Neuron (in vitro differentiated cells): ENCODE measurements around the gene GMPPA.

Source experiments
- H2AFZ ChIP-seq: one replicate; pipeline ENCODE4 v1.6.1; 2013; ENCODE audit warnings: low read depth, mild to moderate bottlenecking, inconsistent platforms, low read length, moderate library complexity
- H3K27me3 ChIP-seq: one replicate; pipeline ENCODE4 v1.6.1; 2013; ENCODE audit warnings: low read length; ENCODE audit not compliant: insufficient read depth
- H3K36me3 ChIP-seq: one replicate; pipeline ENCODE4 v1.6.1; 2013; ENCODE audit warnings: low read length; ENCODE audit not compliant: insufficient read depth
- H3K4me1 ChIP-seq: one replicate; pipeline ENCODE4 v1.6.1; 2013; ENCODE audit warnings: low read length; ENCODE audit not compliant: insufficient read depth
- H3K4me3 ChIP-seq: 2 replicates; pipeline ENCODE4 v1.5.1; 2013; ENCODE audit warnings: mild to moderate bottlenecking, low read length, moderate library complexity
- H3K9me3 ChIP-seq: one replicate; pipeline ENCODE4 v1.6.1; 2013; ENCODE audit warnings: low read length

The GMPPA gene

GRCh38 chr2:219516888-219517287 lies 18.2 kb downstream of the GMPPA start:
- H3K4me1 ChIP-seq, result peaks cover 37% of the 10 kb centered on the region

GRCh38 chr2:219517954-219518778 lies 19.5 kb downstream of the GMPPA start:
- H3K27me3 ChIP-seq, result peaks cover 72% of the 10 kb centered on the region
- H3K4me3 ChIP-seq, result no peak overlapping the region
- H3K4me1 ChIP-seq, result peaks cover 37% of the 10 kb centered on the region
- no peaks in the 10 kb centered on the region for H3K36me3 ChIP-seq
- H2AFZ ChIP-seq, result no peak overlapping the region
- H3K9me3 ChIP-seq, result no peaks in the 10 kb centered on the region

More at GRCh38 chr2:219516888-219517287, 18.2 kb downstream of the GMPPA start:
- no peak overlapping the region for H2AFZ ChIP-seq
- H3K9me3 ChIP-seq, result no peaks in the 10 kb centered on the region
- no peak overlapping the region for H3K4me3 ChIP-seq
- peaks cover 82% of the 10 kb centered on the region for H3K27me3 ChIP-seq
- no peaks in the 10 kb centered on the region for H3K36me3 ChIP-seq

- no peaks in the 10 kb centered on the region for H3K36me3 ChIP-seq
- H3K9me3 ChIP-seq, result no peaks in the 10 kb centered on the region
- H3K27me3 ChIP-seq, result peaks cover 70% of the 10 kb centered on the region
- H2AFZ ChIP-seq, result no peak overlapping the region
- H3K4me3 ChIP-seq, result no peak overlapping the region
- peaks cover 26% of the 10 kb centered on the region for H3K4me1 ChIP-seq
These were observed 20.8 kb downstream of the GMPPA start for GRCh38 chr2:219519526-219519916.

GRCh38 chr2:219520079-219520478 lies 21.4 kb downstream of the GMPPA start:
- Histone ChIP-seq H3K36me3 (no peaks in the 10 kb centered on the region), H3K4me1 (peaks cover 24% of the 10 kb centered on the region), H3K4me3 (no peak overlapping the region), H3K9me3 (no peaks in the 10 kb centered on the region), H2AFZ (no peak overlapping the region), H3K27me3 (peaks cover 64% of the 10 kb centered on the region)

GRCh38 chr2:219521066-219521880 lies 22.6 kb downstream of the GMPPA start:
- peaks cover 52% of the 10 kb centered on the region for H3K27me3 ChIP-seq
- H2AFZ ChIP-seq, result no peak overlapping the region
- H3K4me1 ChIP-seq, result peaks cover 35% of the 10 kb centered on the region
- no peaks in the 10 kb centered on the region for H3K9me3 ChIP-seq
- H3K36me3 ChIP-seq, result no peaks in the 10 kb centered on the region
- no peak overlapping the region for H3K4me3 ChIP-seq

- H3K9me3 ChIP-seq, result no peaks in the 10 kb centered on the region
- H3K4me3 ChIP-seq, result no peak overlapping the region
- no peak overlapping the region for H2AFZ ChIP-seq
- no peaks in the 10 kb centered on the region for H3K36me3 ChIP-seq
- peaks cover 46% of the 10 kb centered on the region for H3K4me1 ChIP-seq
- peaks cover 41% of the 10 kb centered on the region for H3K27me3 ChIP-seq
These were observed 23.7 kb downstream of the GMPPA start for GRCh38 chr2:219522111-219523030.

GRCh38 chr2:219523031-219523671 lies 24.5 kb downstream of the GMPPA start:
- H3K27me3 ChIP-seq, result peaks cover 37% of the 10 kb centered on the region
- H3K4me1 ChIP-seq, result peaks cover 47% of the 10 kb centered on the region
- no peaks in the 10 kb centered on the region for H3K36me3 ChIP-seq
- no peak overlapping the region for H2AFZ ChIP-seq
- H3K9me3 ChIP-seq, result no peaks in the 10 kb centered on the region
- H3K4me3 ChIP-seq, result no peak overlapping the region

- H3K27me3 ChIP-seq, result peaks cover 38% of the 10 kb centered on the region
- peaks cover 51% of the 10 kb centered on the region for H3K4me1 ChIP-seq
- no peaks in the 10 kb centered on the region for H3K9me3 ChIP-seq
- no peak overlapping the region for H3K4me3 ChIP-seq
- H2AFZ ChIP-seq, result no peak overlapping the region
- no peaks in the 10 kb centered on the region for H3K36me3 ChIP-seq
These were observed 26.1 kb downstream of the GMPPA start for GRCh38 chr2:219524817-219525216.

- peaks cover 50% of the 10 kb centered on the region for H3K4me1 ChIP-seq
These were observed 27.0 kb downstream of the GMPPA start for GRCh38 chr2:219525533-219526232.

GRCh38 chr2:219526320-219527075 lies 27.8 kb downstream of the GMPPA start:
- Histone ChIP-seq H3K4me1 (peaks cover 44% of the 10 kb centered on the region), H3K9me3 (no peaks in the 10 kb centered on the region), H3K27me3 (peaks cover 31% of the 10 kb centered on the region), H3K36me3 (no peaks in the 10 kb centered on the region), H2AFZ (no peak overlapping the region), H3K4me3 (no peak overlapping the region)

More at GRCh38 chr2:219525533-219526232, 27.0 kb downstream of the GMPPA start:
- no peaks in the 10 kb centered on the region for H3K36me3 ChIP-seq
- no peak overlapping the region for H3K4me3 ChIP-seq
- H2AFZ ChIP-seq, result no peak overlapping the region
- H3K9me3 ChIP-seq, result no peaks in the 10 kb centered on the region
- peaks cover 31% of the 10 kb centered on the region for H3K27me3 ChIP-seq

- H3K4me3 ChIP-seq, result no peak overlapping the region
- peaks cover 30% of the 10 kb centered on the region for H3K27me3 ChIP-seq
- H3K4me1 ChIP-seq, result peaks cover 38% of the 10 kb centered on the region
- H3K36me3 ChIP-seq, result no peaks in the 10 kb centered on the region
- no peak overlapping the region for H2AFZ ChIP-seq
- H3K9me3 ChIP-seq, result no peaks in the 10 kb centered on the region
These were observed 28.3 kb downstream of the GMPPA start for GRCh38 chr2:219527076-219527394.
